Stimulated activated CD4-positive, alpha-beta T cell treated with anti-CD3 and anti-CD28 coated beads, Interleukin-15, amount 100 ng/mL, for 48 hours (primary cell): ENCODE results near the gene RAMP1.

ENCODE experiments used
- DNase-seq, 2 donors: peaks; one replicate each; pipeline ENCODE4 v3.0.0-alpha.2; 2020; ENCODE audit warnings: low read depth in 2 of 2

The RAMP1 gene

DNA sequence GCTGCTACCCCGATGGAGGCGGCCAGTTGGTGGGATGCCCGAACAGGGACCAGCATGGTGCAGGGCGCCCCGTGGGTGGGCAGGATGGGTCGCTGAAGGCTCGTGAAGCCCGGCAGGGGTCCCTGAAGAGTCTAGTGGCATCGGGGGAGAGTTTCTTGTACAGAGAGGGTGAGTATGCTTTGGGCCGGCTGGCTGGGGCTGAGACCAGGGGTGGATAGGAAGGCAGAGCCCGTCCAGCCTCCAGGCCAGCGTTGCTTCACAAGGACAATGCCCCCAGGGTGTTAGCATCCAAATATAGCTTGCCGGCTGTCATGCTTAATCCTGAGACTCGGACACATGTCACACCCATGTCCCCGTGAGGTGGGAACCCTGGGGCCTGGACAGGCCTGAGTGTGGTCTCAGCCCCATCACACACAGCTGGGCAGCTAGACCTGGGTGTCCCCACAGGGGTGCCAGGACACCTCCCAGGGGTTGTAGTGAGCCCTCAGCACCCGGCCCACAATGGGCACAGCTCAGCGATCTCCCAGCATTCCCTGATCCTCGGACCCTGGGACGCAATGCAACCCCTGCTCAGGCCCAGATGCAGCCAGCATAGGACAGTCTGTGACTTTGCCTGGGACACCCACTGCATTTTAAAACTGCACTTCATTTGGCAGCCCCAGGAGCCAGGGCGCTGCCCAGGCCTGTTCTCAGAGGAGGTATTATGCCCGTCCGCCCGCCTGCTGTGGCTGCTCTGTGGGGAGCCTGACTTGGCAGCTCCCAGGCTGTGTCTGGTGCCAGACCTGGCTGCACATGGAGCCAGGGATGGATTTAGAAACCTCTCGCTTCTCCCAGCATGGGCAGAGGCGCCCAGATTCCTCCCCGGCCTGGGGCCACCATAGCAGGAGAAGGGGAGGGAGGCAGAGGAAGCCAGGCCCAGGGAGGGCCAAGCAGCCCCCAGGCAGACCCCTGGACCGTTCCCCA, 36.4 kb downstream of the RAMP1 start:
- DNase-seq = no peak

DNA sequence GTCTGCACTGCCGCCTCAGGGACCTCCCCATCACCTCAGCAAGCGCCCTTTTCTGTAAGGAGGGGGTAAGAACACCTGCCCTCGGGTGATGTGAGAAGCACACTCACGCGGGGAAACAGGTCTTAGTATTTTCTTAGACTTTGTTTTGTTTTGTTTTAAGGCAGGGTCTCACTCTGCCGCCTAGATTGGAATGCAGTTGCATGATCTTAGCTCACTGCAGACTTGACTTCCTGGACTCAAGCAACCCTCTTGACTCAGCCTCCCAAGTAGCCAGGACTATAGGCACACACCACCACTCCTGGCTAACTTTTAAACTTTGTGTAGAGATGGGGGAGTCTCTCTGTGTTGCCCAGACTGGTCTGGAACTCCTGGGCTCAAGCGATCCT, 37.1 kb downstream of the RAMP1 start:
- no peak for DNase-seq

DNA sequence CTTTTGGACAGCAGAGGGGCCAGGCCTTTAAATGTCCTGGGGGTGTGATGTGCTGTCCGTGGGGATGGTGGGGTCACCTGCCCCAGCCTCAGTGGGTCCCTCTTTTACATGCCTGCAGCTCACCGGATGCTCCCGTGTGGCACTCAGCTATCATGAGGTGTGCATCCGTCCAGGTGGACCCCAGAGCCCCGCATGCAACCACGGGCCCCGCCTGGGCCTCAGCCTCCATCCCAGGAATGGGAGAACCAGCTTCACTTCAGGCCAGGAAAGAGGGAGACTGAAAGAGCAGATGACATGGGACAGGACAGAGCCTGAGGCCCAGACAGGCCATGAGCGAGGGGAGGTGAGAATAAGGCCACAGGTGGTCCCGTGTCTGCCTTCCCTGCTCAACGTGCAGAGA, 37.5 kb downstream of the RAMP1 start:
- no peak for DNase-seq

DNA sequence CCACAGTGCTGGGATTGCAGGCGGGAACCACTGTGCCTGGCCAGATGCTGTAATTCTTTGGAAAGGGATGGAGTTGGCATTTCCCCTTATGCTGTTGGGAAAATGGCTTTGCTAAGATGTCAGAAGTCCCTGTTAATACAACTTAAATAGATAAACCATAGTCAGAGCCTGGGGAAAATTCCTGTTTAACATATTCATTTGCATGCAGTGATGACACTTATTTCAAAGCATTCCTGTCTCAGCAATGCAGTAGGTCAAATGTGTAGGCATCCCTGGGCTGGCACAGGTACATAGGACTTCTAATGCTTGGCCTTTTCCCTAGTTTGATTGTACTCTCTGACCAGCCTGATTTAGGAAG, 38.6 kb downstream of the RAMP1 start:
- no peak for DNase-seq

DNA sequence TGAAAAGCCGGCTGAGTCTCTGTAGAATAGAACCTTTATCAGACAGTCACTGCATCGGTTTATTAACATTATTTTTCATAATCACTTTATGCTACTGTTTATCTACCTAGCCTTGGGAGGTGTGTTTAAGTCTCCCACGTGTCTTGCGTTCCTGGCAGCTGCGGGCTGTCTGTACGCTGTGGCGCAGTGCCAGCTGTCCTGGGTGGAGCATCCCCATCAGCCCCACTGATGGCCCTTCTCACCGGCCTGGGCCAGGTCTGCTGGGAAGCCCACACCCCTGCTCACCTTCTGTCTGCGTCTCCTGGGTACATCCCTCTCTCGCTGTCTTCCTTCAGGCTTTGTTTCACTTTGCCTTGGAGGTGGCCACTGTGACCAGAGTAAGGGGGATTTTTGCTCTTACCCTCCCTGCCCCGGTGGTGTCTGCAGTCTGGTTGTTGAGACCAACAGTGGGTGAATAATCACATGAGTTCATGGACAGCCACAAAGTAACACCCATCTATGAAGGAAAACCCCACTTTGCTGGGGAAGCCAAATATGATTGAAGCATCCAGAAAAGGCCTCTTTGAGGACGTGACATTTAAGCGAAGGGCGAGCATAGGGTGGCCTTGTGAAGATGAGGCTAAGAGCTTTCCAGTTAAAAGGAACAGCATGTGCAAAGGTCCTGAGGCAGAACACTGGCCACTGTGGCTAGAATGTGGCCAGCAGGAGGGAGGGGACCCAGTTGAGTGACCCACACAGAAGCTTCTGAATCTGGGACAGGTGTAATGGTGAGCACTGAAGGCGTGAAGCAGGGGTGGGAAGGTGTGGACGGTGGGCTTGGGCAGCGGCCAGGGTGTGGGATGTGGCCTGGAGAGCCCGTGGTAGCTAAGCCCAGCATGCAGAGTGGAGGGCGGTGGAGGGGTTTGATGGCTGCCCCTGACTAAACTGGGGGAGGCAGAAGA, 41.7 kb downstream of the RAMP1 start:
- DNase-seq = no peak

DNA sequence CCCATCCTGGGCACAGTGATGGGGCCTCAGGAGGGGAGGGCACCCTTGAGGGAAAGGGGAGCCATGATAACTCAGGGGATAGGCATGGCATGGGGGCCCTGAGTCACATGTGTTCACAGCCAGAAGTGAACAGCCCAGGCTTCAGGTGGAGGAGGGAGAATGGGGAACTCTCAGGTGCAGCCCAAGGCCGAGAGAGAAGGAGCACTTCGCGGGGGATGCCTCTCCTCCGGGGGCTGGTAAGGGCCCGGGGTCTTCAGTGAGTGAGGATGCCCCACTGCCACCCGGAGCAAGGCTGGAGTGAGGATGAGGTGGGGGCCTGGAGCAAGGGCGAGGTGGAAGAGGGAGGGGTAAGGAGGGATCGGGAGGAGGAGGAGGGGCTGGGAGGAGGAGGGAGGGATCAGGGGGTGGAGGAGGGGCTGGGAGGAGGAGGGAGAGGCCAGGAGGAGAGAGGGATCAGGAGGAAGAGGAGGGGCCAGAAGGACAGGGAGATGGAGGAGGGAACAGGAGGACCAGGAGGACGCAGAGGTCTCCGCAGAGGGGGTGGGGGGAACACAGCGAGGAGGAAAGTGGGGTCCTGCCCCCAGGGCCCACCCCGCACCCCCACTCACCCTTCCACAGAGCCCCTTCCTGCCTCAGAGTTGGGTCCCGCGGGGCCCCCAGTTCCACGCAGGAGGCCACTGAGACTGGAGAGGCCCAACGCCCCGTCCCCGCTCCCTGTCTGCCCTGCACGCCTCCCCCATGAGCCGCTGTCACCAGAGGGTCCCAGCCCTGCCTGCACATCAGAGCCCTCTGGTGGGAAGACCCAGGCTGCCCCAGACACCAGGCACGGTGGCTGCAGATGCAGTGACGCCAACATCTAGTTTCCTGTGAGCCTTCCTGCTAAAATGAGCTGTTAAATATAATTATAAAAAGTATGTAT, 42.8 kb downstream of the RAMP1 start:
- no peak for DNase-seq

DNA sequence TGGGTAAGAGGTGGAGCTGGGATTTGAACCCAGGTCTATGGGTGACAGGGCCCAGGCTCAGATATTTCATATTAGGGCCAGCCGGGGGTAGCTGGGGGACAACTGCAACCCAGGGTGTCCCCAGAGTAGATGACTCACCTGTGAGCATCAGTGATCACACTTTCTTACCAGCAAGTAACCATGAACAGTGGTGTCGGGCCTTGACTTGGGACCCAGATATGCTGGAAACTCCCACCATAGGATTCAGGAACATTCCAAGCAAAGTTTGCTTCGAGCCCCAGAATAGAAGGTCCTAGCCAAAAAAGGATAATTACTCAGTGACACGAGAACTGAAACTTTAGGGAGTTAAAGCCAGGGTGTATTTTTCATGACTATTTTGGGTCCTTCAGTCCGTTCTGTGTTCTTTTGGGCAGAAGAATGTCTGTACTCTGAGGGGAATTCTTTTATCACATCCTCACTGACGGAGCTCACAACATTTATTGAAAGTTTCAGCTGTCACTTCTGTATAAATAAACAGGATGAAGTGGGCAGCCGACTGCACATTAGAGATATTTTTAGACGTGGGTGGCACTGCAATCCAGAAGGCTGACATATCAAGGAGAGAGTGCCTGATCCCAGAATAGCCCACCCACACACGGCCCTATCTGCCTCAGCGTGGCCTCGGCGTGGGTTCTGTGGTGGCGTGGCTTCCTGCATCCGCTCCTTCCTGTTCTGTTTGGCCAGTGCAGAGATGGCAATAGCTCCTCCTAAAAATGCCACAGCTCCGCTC, 45.6 kb downstream of the RAMP1 start:
- DNase-seq = no peak

DNA sequence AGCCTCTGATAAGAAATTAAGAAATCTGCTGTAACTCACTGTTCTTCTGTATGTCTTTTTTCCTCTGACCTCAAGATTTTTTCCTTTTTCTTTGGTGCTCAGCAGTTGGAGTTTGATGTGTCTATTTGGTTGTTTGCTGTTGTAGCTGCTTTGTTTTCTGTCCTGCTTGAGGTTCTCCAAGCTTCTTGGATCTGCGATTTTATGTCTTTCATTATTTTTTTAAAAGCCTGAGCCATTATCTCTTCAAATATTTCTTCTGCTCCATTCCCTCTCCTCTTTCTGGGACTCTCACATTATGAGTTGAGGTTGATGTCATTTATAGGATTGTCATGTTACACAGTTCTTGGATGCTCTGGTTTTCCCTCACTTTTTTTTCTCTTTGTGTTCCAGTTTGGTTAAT, 47.7 kb downstream of the RAMP1 start:
- no peak for DNase-seq

DNA sequence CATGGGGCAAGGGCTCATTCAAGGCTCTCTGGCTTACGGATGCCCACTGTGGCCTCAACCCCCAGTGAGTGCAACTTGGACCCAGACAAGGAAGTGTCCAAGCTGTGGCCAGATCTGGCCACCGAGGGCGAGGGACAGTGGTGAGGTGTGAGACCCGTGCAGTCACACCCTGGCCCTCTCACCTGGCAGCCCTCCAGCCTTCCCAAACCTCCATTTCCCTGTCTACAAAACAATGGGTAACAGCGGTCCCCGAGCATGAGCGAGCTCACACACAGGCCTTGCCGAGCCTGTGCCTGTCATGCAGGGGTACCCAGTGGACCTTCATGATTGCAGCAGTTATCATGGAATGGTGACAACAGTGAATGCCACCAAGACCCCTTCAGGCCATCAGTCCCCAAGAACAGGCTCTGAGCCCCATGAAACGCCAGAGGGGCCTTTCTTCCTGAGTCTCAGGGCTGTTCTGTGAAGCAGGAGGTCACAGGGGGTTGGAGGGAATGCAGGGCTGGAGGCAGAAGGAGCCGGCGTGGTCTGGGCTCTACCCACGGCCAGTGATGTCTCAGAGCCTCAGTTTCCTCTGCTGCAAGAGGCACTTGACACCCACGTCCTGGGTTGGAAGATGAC, 49.8 kb downstream of the RAMP1 start:
- no peak for DNase-seq

DNA sequence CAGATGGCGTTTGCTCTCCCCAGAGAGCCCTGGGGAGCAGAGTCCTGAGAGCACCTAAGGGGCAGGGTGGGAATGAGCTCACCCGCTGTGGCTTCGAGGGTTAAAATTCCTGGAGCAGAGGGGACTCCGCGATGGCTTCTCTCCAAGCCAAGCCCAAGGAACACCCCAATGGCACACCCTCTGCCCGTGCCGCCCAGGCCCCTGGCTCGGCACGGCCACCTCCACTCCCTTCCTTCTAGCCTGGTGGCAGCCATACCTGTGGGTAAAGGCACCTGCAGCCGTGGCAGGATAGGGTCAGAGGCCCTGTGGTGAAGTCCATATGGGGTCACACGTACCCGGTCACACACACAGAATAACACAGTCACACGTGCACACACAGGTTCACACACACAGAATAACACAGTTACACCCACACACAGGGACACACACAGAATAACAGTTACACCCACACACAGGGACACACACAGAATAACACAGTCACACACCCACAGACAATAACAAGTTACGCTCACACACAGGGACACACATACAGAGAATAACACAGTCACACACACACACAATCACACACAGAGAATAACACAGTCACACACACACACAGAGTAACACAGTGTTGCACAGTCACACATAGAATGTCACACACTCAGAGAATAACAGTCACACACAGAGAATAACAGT, 50.5 kb downstream of the RAMP1 start:
- DNase-seq = no peak

DNA sequence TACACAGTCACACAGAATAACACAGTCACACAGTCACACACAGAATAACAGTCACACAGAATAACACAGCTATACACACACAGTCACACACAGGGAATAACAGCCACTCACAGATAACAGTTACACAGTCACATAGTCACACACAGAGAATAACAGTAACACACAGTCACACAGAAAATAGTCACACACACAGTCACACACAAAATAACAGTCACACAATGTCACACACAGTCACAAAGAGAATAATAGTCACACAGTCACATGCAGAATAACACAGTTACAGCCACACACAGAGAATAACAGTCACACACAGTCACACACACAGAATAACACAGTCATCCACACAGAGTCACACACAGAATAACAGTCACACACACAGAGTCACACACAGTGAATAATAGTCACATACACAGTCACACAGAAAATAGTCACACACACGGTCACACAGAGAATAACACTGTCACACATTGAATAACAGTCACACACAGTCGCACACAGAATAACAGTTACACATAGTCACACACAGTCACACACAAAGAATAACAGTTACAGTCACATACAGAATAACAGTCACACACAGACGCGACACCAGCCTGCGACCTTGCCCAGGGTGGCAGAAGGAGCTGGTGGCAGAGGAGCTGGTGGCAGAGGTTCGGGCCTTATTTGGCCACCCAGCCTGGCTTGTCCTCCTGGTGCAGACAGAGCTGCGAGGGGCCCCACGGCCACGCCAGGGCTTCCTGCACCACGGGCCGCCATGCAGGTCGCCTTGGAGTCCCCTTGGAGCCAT, 51.3 kb downstream of the RAMP1 start:
- DNase-seq = no peak

DNA sequence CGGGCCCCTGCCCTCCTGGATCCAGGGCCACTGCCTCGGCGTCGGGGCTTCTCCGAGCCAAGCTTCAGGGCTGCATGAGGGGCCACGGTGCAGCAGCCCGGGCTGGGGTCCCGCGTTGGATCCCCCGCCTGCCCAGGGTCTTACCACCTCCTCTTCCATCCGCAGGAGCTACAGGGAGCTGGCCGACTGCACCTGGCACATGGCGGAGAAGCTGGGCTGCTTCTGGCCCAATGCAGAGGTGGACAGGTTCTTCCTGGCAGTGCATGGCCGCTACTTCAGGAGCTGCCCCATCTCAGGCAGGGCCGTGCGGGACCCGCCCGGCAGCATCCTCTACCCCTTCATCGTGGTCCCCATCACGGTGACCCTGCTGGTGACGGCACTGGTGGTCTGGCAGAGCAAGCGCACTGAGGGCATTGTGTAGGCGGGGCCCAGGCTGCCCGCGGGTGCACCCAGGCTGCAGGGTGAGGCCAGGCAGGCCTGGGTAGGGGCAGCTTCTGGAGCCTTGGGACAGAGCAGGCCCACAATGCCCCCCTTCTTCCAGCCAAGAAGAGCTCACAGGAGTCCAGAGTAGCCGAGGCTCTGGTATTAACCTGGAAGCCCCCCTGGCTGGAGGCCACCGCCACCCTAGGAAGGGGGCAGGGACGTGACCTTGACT, 52.1 kb downstream of the RAMP1 start:
- no peak for DNase-seq

DNA sequence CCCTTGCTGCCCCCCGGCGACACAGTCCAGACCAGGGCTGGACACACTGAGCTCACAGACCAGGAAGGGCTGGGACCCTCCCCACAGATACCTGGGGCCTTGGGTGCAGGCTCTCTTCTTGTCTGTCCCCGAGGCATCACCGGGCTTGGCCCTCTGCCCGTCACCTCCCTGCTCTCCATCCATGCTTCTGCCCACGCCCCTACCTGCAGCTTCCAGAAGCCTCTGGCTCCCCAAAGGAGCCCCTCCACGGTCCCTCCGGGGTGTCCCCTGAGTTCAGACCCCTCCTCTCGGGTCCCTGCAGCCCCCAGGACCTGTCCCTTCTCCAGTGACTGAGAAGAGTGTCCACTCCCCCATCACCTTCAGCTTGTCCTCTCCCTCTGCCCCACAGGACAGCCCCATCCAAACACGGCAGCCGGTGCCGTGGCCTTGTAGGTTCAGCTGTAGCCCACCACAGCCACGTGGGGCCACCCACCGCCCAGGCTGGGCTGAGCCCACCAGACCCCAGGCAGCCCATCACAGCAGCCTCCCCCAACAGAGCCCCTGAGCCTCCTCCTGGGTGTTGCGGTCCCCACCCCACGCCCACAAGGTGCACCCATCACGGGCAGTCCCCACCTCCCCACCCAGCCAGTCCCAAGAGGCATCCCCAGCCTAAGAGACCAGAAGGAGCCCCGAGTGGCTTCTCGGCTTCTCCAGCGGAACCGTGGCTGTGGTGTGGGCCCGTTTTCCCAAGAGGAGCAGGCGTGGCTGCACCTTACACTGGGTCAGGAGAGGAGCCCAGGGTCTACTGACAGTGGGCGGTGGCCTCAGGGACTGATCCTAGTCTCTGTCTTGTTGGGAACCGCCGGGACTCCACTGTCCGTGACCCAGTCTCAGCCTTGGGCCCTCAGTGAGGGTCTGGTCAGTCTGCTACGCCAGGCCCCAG, 53.1 kb downstream of the RAMP1 start:
- DNase-seq = no peak

DNA sequence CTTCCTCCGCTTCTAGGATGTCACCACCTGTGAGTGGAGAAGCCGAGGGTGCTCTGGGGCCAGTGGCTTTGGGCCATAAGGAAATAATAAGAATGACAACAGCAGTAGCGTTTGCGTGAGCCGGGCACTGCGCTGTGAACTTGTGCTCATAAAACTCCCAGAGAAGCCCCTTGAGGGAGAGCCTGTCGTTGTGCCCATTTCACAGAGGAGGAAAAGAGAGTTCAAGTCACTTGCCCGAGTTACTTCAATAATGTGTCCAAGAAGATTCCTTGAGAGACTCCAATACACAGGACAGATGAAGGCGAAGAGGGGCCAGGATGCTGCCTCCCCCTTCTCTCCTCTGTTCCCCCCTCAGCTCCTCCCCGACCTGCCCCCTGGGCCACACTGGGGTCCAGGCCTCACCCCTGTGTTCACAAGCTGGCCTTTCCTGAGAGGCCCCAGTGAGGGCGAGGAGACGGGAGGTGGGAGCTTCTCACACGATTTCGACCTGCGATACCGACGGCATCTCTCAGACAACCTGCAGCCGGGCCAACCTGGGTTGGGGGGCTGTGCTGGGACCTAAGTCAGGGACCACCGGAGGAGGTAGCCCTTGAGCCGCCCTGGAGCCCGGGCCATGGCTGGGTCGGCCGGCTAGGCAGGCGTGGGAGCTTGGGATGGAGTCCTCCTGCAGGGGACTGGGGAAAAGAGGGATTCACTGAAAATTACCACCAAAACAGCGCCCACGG, 53.9 kb downstream of the RAMP1 start:
- DNase-seq = no peak

DNA sequence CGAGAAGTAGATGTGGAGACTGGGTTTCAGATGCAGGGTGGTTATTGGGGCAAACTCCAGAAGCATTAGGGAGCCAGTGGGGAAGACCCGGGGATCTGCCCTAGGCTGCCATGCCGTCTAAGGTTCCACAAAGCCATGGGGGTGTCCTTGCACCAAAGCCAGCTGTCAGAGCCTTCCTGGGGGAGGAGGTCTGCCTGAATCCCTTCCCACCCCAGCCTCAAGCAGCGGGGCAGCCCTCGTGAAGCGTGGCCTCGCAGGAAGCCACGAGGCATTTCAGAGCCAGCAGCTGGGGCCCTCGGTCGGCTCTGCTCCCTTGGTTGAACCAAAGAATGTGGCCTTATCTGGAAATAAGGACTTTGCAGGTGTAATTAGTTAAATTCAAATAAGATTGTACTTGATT, 56.2 kb downstream of the RAMP1 start:
- DNase-seq = no peak

DNA sequence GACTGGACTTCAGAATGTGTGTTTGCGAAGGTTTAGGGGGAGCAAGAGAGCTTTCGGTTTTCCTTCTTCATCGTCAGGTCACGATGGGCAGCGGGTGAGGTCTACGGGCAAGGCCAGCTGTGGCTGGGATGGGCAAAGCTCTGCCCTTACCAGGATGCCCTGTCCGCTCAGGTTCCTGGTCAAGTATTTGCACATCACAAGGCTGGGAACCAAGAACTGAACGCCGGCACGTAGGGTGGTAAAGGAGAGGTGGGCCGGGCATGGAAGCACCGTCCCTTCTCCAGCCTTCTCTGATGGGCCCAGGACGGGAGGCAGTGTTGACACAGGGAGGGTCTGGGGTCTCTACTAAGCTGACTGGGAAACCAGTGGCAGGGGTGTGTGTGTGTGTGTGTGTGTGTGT, 56.9 kb downstream of the RAMP1 start:
- DNase-seq = no peak
